ENCODE data around the gene AMOT. TPM values are rescaled to one million over a fixed set of nuclear protein-coding genes. Genes with fewer than 3 reads are reported as not detected.

The AMOT gene
- total and polyA plus RNA-seq, 4 donors = 1.1 to 2.6 (median 1.9) TPM

DNA sequence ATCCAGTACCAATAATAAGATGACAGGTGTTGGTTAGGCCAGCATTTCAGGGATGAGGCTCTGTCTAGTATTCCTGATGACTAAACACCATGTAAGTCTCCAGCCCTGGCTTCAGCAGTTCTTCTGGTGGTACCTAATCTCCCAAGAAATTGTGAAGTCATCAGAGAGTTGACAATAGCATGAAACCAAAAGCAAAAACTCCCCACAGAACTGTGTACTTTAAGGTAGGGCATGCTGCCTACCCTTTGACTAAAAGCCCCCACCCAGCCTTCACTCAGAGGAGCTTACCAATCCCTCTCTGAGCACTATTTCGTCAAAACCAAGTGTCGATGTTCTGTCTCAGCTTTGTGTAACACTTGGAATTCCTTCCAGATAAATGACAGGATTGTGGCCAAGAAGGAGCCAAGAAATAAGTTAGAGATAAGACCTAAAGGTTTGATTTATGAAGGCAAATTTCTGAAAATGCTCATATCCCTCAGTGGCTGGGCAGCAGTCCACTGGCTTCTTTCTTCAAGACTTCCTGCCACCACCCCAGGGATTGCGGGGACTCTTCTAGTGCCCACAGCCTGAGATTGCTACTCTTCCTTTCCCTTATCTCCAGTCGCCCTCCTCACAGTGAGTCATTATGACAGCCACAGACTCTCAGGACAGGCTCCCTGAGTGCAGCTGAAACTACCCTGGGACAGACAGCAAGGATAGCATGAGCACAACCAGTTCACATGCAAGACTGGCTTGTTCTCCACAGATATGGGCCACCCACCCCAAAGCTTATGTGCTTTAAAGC is 93.6 kb downstream of the AMOT start:
- Histone ChIP-seq H3K27ac (ENCODE audit: low read depth in 1 of 2, low read length in 2 of 2) (no peak overlapping the region), H3K36me3 (ENCODE audit: control insufficient read depth in 4 of 4, insufficient read depth in 3 of 4, low read depth in 1 of 4, low read length in 3 of 4) (no peaks in the 10 kb centered on the region), H3K9ac (ENCODE audit: low read depth in 1 of 2, low read length in 2 of 2) (no peak overlapping the region), H3K4me1 (ENCODE audit: control insufficient read depth in 4 of 4, insufficient read depth in 4 of 4, low read length in 3 of 4) (no peaks in the 10 kb centered on the region), H3K4me3 (ENCODE audit: low read depth in 1 of 3, low read length in 3 of 3) (no peak overlapping the region), H3K27me3 (ENCODE audit: control insufficient read depth in 4 of 4, insufficient read depth in 4 of 4, low read length in 3 of 4) (no peaks in the 10 kb centered on the region), H3K9me3 (ENCODE audit: control insufficient read depth in 4 of 4, low read length in 3 of 4) (no peaks in the 10 kb centered on the region)
- TF ChIP-seq EGR1 (IDR thresholded peaks at IDR 0.05; ENCODE audit: low read depth in 2 of 2) (no peak), NR2F2 (IDR thresholded peaks at IDR 0.05) (no peak), FOXA2 (IDR thresholded peaks at IDR 0.05) (no peak), RXRA (IDR thresholded peaks at IDR 0.05) (no peak), HNF4G (IDR thresholded peaks at IDR 0.05) (no peak), RAD21 (IDR thresholded peaks at IDR 0.05) (no peak), TAF1 (conservative IDR thresholded peaks at IDR 0.05) (no peak), JUND (IDR thresholded peaks at IDR 0.05) (no peak), HNF4A (conservative IDR thresholded peaks at IDR 0.05) (no peak), GABPA (IDR thresholded peaks at IDR 0.05 in 1 of 2, conservative IDR thresholded peaks at IDR 0.05 in 1 of 2) (no peak), SP1 (IDR thresholded peaks at IDR 0.05) (no peak)
- TF ChIP-seq, protein P1, sequence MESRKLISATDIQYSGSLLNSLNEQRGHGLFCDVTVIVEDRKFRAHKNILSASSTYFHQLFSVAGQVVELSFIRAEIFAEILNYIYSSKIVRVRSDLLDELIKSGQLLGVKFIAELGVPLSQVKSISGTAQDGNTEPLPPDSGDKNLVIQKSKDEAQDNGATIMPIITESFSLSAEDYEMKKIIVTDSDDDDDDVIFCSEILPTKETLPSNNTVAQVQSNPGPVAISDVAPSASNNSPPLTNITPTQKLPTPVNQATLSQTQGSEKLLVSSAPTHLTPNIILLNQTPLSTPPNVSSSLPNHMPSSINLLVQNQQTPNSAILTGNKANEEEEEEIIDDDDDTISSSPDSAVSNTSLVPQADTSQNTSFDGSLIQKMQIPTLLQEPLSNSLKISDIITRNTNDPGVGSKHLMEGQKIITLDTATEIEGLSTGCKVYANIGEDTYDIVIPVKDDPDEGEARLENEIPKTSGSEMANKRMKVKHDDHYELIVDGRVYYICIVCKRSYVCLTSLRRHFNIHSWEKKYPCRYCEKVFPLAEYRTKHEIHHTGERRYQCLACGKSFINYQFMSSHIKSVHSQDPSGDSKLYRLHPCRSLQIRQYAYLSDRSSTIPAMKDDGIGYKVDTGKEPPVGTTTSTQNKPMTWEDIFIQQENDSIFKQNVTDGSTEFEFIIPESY (IDR thresholded peaks at IDR 0.05) = no peak
- TF ChIP-seq, protein P2, sequence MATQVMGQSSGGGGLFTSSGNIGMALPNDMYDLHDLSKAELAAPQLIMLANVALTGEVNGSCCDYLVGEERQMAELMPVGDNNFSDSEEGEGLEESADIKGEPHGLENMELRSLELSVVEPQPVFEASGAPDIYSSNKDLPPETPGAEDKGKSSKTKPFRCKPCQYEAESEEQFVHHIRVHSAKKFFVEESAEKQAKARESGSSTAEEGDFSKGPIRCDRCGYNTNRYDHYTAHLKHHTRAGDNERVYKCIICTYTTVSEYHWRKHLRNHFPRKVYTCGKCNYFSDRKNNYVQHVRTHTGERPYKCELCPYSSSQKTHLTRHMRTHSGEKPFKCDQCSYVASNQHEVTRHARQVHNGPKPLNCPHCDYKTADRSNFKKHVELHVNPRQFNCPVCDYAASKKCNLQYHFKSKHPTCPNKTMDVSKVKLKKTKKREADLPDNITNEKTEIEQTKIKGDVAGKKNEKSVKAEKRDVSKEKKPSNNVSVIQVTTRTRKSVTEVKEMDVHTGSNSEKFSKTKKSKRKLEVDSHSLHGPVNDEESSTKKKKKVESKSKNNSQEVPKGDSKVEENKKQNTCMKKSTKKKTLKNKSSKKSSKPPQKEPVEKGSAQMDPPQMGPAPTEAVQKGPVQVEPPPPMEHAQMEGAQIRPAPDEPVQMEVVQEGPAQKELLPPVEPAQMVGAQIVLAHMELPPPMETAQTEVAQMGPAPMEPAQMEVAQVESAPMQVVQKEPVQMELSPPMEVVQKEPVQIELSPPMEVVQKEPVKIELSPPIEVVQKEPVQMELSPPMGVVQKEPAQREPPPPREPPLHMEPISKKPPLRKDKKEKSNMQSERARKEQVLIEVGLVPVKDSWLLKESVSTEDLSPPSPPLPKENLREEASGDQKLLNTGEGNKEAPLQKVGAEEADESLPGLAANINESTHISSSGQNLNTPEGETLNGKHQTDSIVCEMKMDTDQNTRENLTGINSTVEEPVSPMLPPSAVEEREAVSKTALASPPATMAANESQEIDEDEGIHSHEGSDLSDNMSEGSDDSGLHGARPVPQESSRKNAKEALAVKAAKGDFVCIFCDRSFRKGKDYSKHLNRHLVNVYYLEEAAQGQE (IDR thresholded peaks at IDR 0.05) = no peak
- TF ChIP-seq, protein P3, sequence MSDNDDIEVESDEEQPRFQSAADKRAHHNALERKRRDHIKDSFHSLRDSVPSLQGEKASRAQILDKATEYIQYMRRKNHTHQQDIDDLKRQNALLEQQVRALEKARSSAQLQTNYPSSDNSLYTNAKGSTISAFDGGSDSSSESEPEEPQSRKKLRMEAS (IDR thresholded peaks at IDR 0.05) = no peak
- DNase-seq (ENCODE audit: low spot score) = no peak
- 80% methylated on average over 4 of the region's 4 CpGs for WGBS

DNA sequence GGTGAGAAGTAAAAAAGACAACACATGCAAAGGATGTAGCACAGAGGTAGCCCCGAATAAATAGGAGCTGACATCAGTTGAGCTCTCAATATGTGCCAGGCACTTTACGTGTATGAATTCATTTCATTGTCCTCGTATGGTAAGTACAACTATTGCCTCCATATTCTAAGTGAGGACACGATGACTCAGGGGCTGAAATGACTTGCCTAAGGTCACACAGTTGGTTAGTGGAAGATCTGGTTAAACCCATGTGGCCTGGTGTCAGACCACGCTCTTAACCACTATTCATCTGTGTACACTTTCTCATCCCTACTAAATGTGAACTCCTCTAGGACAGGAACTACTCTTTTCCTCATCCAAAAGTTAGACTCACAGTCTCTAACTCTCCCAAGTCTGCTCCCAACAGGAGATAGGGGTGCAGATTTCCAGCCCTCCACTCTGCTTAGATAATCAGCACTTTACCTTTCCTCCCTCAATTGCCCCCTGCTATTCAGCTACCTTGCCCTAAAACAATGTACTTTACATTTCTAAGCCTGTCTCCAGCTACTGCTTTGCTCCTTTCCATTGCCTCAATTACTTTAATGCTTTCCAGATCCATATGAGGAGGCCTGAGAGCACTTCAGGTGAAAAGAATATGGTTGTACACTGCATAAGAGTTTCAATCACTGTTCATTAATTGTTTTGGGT is 102.1 kb downstream of the AMOT start:
- Histone ChIP-seq H3K36me3 (ENCODE audit: control insufficient read depth in 4 of 4, insufficient read depth in 3 of 4, low read depth in 1 of 4, low read length in 3 of 4) (no peaks in the 10 kb centered on the region), H3K4me1 (ENCODE audit: control insufficient read depth in 4 of 4, insufficient read depth in 4 of 4, low read length in 3 of 4) (no peaks in the 10 kb centered on the region)

More for the DNA sequence above, 102.1 kb downstream of the AMOT start:
- TF ChIP-seq, protein P1 (IDR thresholded peaks at IDR 0.05) = no peak
- TF ChIP-seq NR2F2 (IDR thresholded peaks at IDR 0.05) (no peak), HNF4A (conservative IDR thresholded peaks at IDR 0.05) (no peak), YY1 (IDR thresholded peaks at IDR 0.05) (no peak), EGR1 (IDR thresholded peaks at IDR 0.05; ENCODE audit: low read depth in 2 of 2) (no peak), FOXA1 (IDR thresholded peaks at IDR 0.05) (no peak), RXRA (IDR thresholded peaks at IDR 0.05) (no peak), JUND (IDR thresholded peaks at IDR 0.05) (no peak), HNF4G (IDR thresholded peaks at IDR 0.05) (no peak), FOXA2 (IDR thresholded peaks at IDR 0.05) (no peak), TAF1 (conservative IDR thresholded peaks at IDR 0.05) (no peak), GABPA (IDR thresholded peaks at IDR 0.05 in 1 of 2, conservative IDR thresholded peaks at IDR 0.05 in 1 of 2) (no peak)
- TF ChIP-seq, protein P2 (IDR thresholded peaks at IDR 0.05) = no peak
- TF ChIP-seq, protein P4, sequence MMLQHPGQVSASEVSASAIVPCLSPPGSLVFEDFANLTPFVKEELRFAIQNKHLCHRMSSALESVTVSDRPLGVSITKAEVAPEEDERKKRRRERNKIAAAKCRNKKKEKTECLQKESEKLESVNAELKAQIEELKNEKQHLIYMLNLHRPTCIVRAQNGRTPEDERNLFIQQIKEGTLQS (IDR thresholded peaks at IDR 0.05) = no peak
- no peaks in the 10 kb centered on the region for H3K9me3 ChIP-seq (ENCODE audit: control insufficient read depth in 4 of 4, low read length in 3 of 4)
- no peaks in the 10 kb centered on the region for H3K27me3 ChIP-seq (ENCODE audit: control insufficient read depth in 4 of 4, insufficient read depth in 4 of 4, low read length in 3 of 4)
- DNase-seq (ENCODE audit: low spot score) = no peak
- H3K27ac ChIP-seq (ENCODE audit: low read depth in 1 of 2, low read length in 2 of 2) = no peak overlapping the region
- no peak overlapping the region for H3K9ac ChIP-seq (ENCODE audit: low read depth in 1 of 2, low read length in 2 of 2)
- 87% methylated on average over 5 of the region's 5 CpGs for WGBS
- no peak overlapping the region for H3K4me3 ChIP-seq (ENCODE audit: low read depth in 1 of 3, low read length in 3 of 3)

Data from liver (tissue), 9 donors.